ENCODE data around the gene NEK4. TPM values are rescaled to one million over a fixed set of nuclear protein-coding genes. Genes with fewer than 3 reads are reported as not detected.
A peak's percentile ranks its signal among the peaks of the same experiment; 100 is the strongest.
"Not testable (repeated sequence)": the region's sequence is repeated elsewhere in the genome, so short reads cannot be mapped to it uniquely, and the experiment has no call there.

The NEK4 gene
- total RNA-seq, 1 donor from 2014 or later: 20.4 TPM

DNA sequence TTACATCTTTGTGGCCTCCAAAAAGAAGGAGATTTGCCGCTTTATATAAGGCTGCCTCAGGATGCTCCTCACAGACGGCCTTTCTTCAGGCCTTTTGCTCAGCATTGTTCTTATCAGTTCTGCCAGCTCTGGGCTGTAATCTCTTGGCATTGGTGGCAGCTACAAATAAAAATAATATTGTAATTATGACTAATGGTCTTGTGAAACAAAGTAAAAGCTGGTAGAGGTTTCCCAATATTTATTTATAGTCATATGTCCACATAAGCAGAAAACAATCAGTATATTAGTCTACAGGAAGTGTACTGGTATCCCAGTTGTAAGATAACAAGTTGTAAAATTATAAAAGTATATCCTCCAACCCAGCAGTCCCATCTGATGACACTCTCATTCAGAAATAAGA, 7.3 kb downstream of the NEK4 start:
- ATAC-seq (peak; percentile 31), DNase-seq (ENCODE audit: missing footprints) (no peak)
- intact Hi-C loops (cut with DNase I): no loop called here

DNA sequence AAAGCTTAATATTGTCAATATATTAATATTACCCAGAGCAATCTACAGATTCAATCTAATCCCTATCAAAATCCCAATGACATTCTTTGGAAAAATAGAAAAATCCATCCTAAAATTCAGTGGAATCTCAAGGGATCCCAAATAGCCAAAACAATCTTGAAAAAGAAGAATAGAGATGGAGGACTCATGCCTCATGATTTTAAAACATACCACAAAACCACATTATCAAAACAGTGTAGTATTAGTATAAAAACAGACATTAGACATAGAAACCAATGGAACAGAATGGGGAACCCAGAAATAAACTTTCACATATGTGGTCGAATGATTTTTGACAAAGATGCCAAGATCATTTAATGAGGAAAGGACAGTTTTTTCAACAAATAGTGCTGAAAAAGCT, 14.6 kb downstream of the NEK4 start:
- ATAC-seq (no peak), DNase-seq (ENCODE audit: missing footprints) (no peak)
- intact Hi-C loops (cut with DNase I): no loop called here

DNA sequence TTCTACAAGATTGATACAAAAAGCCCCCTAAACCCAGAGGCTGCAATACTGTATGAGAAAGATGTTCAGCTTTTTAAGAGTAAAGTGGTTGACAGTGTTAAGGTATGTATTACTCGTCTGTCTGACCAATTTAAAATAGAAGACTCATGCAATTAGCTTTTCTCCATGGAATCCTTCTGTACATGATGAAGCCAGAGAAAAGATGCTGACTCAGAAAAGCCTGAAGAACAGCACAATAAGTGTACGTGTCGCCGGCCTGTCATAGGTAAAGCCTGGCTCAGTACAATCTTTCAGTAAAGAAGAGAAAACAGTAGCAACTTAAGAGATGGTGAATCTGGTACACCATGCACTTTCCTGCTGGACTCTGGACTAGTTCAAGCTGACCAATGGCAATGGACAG, 16.4 kb downstream of the NEK4 start:
- intact Hi-C loops (cut with DNase I): no loop called here
- DNase-seq (ENCODE audit: missing footprints) (no peak), ATAC-seq (no peak)

DNA sequence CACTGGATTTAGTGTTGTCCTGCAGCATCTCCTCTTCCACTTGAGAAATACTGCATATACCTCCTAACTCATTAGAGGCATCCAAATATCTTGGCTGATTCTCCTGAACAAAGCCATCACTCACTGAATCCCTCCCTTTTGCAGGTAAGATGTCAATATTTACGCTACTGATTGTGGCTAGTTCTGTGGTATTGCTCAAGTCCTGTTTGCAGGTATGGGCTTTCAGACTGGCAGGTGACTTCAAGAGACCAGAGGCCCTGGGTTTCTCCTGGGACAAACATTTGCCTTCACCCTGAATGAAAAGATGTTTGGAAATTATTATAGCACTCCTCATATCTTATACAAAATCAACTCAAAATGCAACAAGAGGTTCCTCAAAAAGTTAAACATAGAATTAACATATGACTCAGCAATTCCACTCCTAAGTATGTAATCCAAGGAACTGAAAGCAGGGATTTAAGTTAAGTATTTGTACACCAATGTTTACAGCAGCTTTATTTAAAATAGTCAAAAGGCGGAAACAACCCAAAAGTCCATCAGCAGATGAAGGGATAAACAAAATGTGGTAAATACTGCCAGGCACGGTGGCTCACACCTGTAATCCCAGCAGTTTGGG, 18.6 kb downstream of the NEK4 start:
- no peak for ATAC-seq
- no peak for DNase-seq (ENCODE audit: missing footprints)
- intact Hi-C loops (cut with DNase I): no loop called here

DNA sequence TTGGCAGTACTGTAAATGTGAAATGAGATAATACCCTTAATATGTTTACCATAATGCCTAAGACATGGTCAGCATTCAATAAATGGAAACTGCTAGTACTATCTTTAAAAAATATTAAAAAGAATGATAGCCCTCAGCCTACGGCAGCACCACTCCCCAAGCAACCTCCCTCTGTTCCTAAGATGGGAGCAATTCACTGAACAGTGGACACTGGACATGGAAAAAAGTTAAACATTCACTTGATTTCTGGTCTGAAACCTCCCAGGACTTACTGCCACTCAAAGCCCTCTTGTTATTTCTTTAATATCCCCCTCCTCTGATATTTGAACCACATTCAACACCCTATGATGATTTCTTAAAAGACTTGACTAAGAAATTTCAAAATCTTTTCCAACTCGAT, 27.0 kb downstream of the NEK4 start:
- DNase-seq (ENCODE audit: missing footprints): no peak
- intact Hi-C loops (cut with DNase I): loop anchor here (2.0 to 10.0 kb wide), 2 partner anchors 191 to 329 kb away; no protein-coding TSS in a partner anchor
- ATAC-seq: no peak

DNA sequence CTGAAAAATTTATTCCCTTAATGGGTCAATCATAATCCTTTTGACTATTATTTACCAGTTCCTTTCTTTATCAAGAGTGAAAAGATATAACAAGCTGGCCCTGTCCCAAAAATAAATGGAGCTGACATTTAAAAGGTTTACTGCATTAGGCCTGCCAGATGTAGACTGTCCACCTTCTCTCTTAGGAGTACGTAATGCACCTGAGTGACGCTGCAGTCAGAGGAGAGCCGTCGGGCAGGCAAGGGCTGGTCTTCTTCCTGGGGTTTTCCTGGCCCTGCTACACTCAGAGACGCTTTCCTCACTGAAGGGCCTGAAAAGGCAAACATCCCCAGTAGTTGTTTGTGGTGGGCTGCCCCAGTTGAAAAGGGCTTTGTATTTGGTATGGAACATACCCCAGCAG, 27.6 kb downstream of the NEK4 start:
- DNase-seq (ENCODE audit: missing footprints) (no peak), ATAC-seq (no peak)
- intact Hi-C loops (cut with DNase I): loop anchor here (2.0 to 10.0 kb wide), 2 partner anchors 192 to 330 kb away; no protein-coding TSS in a partner anchor

DNA sequence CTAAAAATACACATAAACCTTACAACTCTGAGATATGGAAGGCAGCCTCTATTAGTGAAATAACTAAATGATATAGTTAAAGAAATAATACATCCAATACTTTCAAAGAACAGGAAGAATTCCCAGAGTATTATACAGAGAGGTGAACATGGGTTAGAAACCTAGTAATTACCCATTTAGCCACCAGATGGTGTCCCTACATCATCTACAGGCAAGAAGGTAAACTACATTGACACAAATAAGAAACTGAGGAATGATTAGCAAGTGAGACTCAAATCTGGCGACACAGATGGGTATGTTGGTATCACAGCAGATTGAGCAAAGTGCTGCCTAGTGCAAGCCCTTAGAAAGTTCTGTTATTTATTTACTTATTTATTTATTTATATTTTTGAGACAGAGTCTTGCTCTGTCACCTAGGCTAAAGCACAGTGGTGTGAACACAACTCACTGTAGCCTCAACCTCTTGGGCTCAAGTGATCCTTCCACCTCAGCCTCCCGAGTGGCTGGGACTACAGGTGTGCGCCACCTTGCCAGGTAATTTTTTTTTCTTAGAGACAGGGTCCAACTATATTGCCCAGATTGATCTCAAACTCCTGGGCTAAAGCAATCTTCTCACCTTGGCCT, 28.2 kb downstream of the NEK4 start:
- intact Hi-C loops (cut with DNase I): loop anchor here (2.0 to 10.0 kb wide), 2 partner anchors 192 to 330 kb away; no protein-coding TSS in a partner anchor
- DNase-seq (ENCODE audit: missing footprints): no peak
- no peak for ATAC-seq

DNA sequence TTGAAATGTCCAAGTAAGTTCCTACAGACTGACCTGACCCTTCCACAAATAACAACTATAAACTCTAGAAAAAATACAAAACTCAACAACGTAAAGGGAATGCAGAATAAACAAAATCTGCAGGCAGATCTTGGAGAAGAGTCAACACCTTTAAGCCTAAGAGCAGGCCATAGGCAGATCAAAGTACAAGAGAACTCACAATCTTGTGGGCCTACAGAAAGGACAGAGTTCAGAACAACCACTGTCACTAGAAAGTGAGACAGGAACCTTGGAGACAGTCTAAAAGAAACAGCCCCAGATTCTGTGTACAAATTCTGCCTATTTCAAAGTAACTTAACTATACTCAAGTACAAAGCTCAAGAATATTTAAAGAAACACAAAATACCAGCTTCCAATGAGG, 31.0 kb downstream of the NEK4 start:
- intact Hi-C loops (cut with DNase I): loop anchor here (10.0 kb wide), 1 partner anchor 195 kb away; no protein-coding TSS in a partner anchor
- no peak for ATAC-seq
- no peak for DNase-seq (ENCODE audit: missing footprints)

DNA sequence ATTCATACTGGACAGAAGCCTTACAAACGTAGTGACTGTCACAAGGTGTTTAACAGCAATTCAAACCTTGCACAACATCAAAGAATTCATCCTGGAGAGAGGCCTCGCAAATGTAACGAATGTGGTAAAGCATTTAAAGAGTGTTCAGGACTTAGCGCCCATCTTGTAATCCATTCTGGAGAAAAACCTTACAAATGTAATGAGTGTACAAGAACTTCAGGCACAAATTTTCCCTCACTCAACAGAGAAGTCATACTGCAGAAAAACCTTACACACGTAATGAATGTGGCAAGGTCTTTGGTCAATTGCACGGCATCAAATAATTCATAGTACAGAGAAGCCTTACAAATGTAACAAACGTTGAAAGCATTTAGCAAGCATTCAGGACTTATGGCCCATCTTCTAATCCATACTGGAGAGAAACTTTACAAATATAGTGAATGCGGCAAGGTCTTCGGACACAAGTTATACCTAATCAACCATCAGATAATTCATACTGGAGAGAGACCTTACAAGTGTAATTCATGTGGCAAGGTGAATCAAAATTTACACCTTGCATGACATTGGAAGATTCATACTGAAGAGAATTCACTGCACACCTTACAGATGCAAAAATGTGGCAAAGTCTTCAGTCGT, 37.4 kb downstream of the NEK4 start:
- DNase-seq (ENCODE audit: missing footprints) (no peak), ATAC-seq (no peak)
- intact Hi-C loops (cut with DNase I): no loop called here

DNA sequence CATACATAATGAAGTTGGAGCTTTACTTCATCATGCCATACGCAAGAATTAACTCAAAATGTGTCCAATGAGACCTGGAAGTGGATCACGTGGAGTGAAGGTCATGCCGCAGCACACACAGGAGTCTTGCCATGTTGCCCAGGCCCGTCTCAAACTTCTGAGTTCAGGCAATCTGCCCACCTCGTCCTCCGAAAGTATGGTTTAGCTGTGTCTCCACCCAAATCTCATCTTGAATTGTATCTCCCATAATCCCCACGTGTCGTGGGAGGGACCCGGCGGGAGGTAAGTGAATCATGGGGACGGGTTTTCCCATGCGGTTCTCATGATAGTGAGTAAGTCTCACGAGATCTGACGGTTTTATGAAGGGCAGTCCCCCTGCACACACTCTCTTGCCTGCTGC, 39.1 kb downstream of the NEK4 start:
- ATAC-seq: no peak
- no peak for DNase-seq (ENCODE audit: missing footprints)
- intact Hi-C loops (cut with DNase I): no loop called here

DNA sequence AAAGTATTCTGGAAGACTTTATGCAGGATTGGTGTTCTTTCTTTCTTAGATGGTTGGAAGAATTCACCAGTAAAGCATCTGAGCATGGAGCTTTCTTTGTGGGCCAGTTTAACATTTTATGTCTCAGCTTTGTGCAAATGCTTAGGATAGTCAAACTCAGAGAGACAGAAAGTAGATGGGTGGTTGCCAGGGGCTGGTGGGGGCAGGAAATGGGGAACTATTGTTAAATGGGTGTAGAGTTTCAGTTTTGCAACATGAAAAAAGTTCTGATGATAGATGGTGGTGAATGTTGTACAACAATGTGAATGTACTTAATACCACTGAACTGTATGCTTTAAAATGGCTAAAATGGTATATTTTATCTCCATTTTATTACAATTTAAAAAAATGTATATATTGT, 40.1 kb downstream of the NEK4 start:
- ATAC-seq: no peak
- DNase-seq (ENCODE audit: missing footprints): no peak
- intact Hi-C loops (cut with DNase I): no loop called here

DNA sequence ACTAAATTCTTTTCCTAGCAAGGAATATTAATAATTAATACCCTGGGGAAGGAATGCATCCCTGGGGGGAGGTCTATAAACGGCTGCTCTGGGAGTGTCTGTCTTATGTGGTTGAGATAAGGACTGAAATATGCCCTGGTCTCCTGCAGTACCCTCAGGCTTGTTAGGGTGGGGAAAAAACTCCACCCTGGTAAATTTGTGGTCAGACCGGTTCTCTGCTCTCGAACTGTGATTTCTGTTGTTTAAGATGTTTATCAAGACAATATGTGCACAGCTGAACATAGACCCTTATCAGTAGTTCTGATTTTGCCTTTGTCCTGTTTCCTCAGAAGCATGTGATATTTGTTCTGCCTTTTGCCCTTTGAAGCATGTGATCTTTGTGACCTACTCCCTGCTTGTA, 42.0 kb downstream of the NEK4 start:
- ATAC-seq; intact Hi-C loops (cut with DNase I): not testable (repeated sequence)

DNA sequence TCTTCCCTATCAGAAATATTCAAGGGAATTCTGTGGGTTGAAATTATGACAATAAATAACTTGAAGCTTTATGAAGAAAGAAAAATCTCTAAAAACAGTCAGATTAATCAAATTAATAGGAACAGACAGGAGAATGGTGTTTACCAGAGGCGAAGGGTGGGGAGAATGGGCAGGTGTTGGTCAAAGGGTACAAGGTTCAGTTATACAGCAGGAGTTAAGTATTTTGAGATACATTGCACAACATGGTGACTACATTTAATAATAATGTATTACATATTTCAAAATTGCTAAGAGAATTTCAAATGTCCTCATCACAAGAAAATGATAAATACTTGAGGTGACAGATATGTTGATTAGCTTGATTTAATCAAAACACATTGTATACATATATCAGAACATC, 46.2 kb downstream of the NEK4 start:
- DNase-seq (ENCODE audit: missing footprints) (no peak), ATAC-seq (no peak)
- intact Hi-C loops (cut with DNase I): no loop called here

More for the DNA sequence above, 42.0 kb downstream of the NEK4 start:
- DNase-seq (ENCODE audit: missing footprints): not testable (repeated sequence)

DNA sequence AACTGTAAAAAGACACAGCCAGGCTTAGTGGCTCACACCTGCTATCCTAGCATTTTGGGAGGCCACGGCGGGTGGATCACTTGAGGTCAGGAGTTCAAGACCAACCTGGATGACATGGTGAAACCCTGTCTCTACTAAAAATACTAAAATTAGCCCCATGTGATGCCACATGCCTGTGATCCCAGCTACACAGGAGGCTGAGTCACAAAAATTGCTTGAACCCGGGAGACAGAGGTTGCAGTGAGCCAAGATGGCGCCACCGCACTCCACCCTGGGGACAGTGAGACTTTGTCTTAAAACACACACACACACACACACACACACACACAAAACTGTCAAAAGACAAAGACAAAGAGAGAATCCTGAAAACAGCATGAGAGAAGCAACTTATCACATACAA, 46.8 kb downstream of the NEK4 start:
- no peak for DNase-seq (ENCODE audit: missing footprints)
- ATAC-seq: no peak
- intact Hi-C loops (cut with DNase I): no loop called here

DNA sequence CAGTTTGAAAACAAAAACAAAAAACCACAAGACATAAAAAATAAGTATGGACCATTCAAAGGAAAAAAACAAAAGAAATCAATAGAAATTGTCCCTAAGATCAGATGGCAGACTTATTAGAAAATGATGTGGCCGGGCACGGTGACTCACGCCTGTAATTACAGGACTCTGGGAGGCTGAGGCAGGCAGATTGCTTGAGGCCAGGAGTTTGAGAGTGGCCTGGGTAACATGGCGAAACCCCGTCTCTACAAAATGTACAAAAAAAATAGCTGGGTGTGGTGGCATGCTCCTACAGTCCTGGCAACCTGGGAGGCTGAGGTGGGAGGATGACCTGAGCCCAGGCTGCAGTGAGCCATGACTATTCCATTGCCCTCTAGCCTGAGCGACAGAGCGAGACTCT, 48.2 kb downstream of the NEK4 start:
- ATAC-seq: no peak
- intact Hi-C loops (cut with DNase I): no loop called here
- no peak for DNase-seq (ENCODE audit: missing footprints)

DNA sequence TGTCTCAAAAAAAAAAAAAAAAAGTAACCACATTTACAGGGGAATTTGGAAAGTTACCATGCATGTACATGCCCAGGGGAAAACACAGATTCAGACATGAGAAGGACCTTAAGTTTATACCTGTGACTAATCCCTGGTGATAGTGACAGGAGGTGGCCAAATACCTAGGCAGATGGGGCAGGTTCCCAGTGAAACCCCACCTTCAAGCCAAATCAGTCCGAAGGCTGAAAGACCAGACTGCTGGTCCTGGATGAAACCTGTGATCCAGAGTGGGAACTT, 49.1 kb downstream of the NEK4 start:
- intact Hi-C loops (cut with DNase I): no loop called here
- no peak for ATAC-seq
- no peak for DNase-seq (ENCODE audit: missing footprints)

DNA sequence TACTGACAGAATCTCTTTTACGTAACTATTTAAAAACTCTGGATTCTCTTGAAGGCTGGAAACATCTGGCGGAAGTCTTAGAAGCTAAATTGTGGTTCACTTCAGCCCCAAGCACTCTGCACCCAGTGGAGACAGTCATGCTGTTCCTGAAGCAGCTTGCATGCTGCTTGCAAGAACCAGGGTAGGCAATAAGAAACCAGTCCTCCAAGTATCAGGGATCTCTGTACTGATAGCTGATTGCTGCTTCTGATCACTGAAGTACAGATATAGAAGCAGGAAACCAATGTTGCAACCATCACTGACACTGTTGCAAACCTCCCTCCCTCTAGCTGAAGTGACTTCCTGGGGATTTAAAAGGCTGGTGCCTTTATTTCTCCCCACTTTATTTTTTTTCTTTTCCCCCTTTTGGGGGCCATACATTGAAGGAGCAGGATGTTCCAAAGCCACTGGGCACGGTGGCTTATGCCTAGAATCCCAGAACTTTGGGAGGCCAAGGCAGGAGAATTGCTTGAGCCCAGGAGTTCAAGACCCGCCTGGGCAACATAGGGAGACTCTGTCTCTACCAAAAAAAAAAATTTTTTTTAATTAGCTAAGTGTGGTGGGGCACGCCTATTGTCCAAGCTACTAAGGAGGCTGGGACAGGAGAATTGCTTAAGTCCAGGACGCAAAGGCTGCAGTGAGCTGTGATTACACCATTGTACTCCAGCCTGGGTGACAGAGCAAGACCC, 49.6 kb downstream of the NEK4 start:
- intact Hi-C loops (cut with DNase I): no loop called here
- DNase-seq (ENCODE audit: missing footprints) (no peak), ATAC-seq (peak; percentile 42)

DNA sequence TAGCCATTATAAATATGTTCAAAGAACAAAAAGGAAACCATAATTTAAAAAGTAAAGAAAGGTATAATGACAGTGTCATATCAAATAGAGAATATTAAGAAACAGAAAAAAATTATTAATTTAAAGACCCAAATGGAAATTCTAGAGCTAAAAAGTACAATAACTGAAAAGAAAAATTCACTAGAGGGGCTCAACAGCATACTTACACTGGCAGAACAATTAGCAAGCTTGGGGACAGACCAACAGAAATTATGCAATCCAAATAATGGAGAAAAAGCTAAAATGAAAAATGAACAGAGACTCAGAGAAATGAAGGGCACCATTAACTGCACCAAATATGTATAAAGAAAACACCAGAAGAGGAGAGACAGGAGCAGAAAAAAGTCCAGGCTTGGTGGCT, 51.1 kb downstream of the NEK4 start:
- intact Hi-C loops (cut with DNase I): no loop called here
- DNase-seq (ENCODE audit: missing footprints): no peak
- ATAC-seq: no peak

DNA sequence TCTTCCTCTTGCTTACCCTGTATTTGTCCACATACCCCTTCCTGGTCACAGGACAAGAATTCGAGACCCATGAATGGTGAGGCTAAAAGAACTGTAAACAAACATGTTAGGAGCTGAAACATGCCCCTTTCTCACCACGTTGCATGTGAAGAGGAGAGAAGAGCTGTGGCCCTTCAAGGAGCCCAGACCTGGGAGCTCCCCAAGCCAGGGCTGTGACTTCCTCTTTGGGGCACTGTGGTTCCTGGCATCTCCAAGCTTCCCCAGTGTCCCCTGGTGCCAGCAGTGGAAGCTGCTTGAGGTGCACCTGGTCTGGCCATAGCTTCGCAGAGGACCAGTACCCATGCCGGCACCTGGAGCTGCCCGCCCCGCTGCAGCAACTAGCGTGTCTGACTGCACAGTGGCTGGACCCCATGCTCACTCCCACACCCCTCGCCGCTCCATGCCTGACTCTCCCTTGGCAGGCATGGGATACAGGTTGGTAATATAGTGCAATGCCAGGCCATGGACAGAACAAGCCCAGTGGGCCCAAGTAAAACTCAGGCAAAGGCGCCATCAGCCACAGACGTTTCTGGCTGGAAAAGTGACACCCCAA, 54.9 kb downstream of the NEK4 start:
- ATAC-seq: no peak
- DNase-seq (ENCODE audit: missing footprints): no peak
- intact Hi-C loops (cut with DNase I): no loop called here
